HEK293 (cell line): ENCODE results near the gene SLC11A2.

Experiments
- CTCF ChIA-PET: fragments of 350-600 bp; formaldehyde crosslinking; extraction: SDS; loops from one replicate; lab custom pipeline; 2021; ENCODE audit warnings: antibody characterized with exemption; lab: Yijun Ruan, JAX
- POLR2A ChIA-PET: fragments of 300-600 bp; formaldehyde crosslinking; extraction: SDS; loops from one replicate; lab custom pipeline; 2020; ENCODE audit warnings: antibody characterized with exemption, inconsistent platforms; lab: Yijun Ruan, JAX
- H3K27ac ChIP-seq: fragments of 200-500 bp; sonication (Bioruptor generic); 2 replicates; pipeline ENCODE4 v1.5.1; 2014; ENCODE audit warnings: low read depth, low read length, control low read depth, inconsistent platforms; ENCODE audit errors: extremely low read depth
- H3K36me3 ChIP-seq, 2 experiments: fragments of 200-500 bp in 1 of 2; sonication (Bioruptor generic) in 1 of 2; 1 replicate in 1 of 2; 2 replicates in 1 of 2; pipeline ENCODE4 v1.5.1; 2014 to 2017; ENCODE audit warnings: inconsistent platforms in 2 of 2, low read length in 2 of 2; ENCODE audit not compliant: control insufficient read depth in 2 of 2, insufficient read depth in 1 of 2
- H3K4me1 ChIP-seq: fragments of 200-500 bp; sonication (Bioruptor generic); 2 replicates; pipeline ENCODE4 v1.5.1; 2014; ENCODE audit warnings: mild to moderate bottlenecking, low read length, inconsistent platforms; ENCODE audit not compliant: control insufficient read depth, insufficient read depth
- H3K4me3 ChIP-seq: 2 replicates; pipeline ENCODE4 v1.5.1; 2011; ENCODE audit warnings: low read depth, mild to moderate bottlenecking, control low read depth, low read length, moderate library complexity
- H3K9me3 ChIP-seq: fragments of 200-500 bp; sonication (Bioruptor generic); 2 replicates; pipeline ENCODE4 v1.5.1; 2014; ENCODE audit warnings: low read depth, low read length, inconsistent platforms; ENCODE audit not compliant: control insufficient read depth, insufficient read depth
- EGR2 ChIP-seq: fragments of 450-650 bp; formaldehyde crosslinking; IDR thresholded peaks from 2 replicates; pipeline ENCODE4 v1.5.1; 2016; ENCODE audit warnings: low read depth, missing biosample characterization, missing genetic modification characterization
- TCF7L2 ChIP-seq: IDR thresholded peaks from 2 replicates; pipeline ENCODE4 v1.6.1; 2011; ENCODE audit warnings: low read depth, mild to moderate bottlenecking, inconsistent platforms, low read length, moderate library complexity, borderline replicate concordance
- ZFP69B ChIP-seq: fragments of 450-650 bp; formaldehyde crosslinking; IDR thresholded peaks from 2 replicates; pipeline ENCODE4 v1.5.1; 2016; ENCODE audit warnings: missing biosample characterization, missing genetic modification characterization
- ZNF146 ChIP-seq: fragments of 450-650 bp; formaldehyde crosslinking; IDR thresholded peaks from 2 replicates; pipeline ENCODE4 v1.5.1; 2016; ENCODE audit warnings: missing biosample characterization, missing genetic modification characterization
- ZNF169 ChIP-seq: fragments of 450-650 bp; formaldehyde crosslinking; IDR thresholded peaks from 2 replicates; pipeline ENCODE4 v1.5.1; 2016; ENCODE audit warnings: missing biosample characterization, missing genetic modification characterization
- ZNF174 ChIP-seq: fragments of 450-650 bp; formaldehyde crosslinking; IDR thresholded peaks from 2 replicates; pipeline ENCODE4 v1.5.0; 2017; ENCODE audit warnings: missing biosample characterization, mild to moderate bottlenecking, missing genetic modification characterization
- ZNF221 ChIP-seq: fragments of 450-650 bp; formaldehyde crosslinking; IDR thresholded peaks from 2 replicates; pipeline ENCODE4 v1.5.1; 2017; ENCODE audit warnings: missing biosample characterization, missing genetic modification characterization, borderline replicate concordance
- ZNF335 ChIP-seq: fragments of 450-650 bp; formaldehyde crosslinking; conservative IDR thresholded peaks from 2 replicates; pipeline ENCODE4 v1.5.1; 2016; ENCODE audit warnings: missing biosample characterization, missing genetic modification characterization
- ZNF514 ChIP-seq: fragments of 450-650 bp; formaldehyde crosslinking; IDR thresholded peaks from 2 replicates; pipeline ENCODE4 v1.5.1; 2016; ENCODE audit warnings: missing biosample characterization, missing genetic modification characterization
- ZNF529 ChIP-seq: fragments of 450-650 bp; formaldehyde crosslinking; IDR thresholded peaks from 2 replicates; pipeline ENCODE4 v1.5.1; 2017; ENCODE audit warnings: missing genetic modification characterization, missing biosample characterization; ENCODE audit not compliant: insufficient replicate concordance
- ZNF571 ChIP-seq: fragments of 450-650 bp; formaldehyde crosslinking; IDR thresholded peaks from 2 replicates; pipeline ENCODE4 v1.5.0; 2017; ENCODE audit warnings: missing biosample characterization, missing genetic modification characterization
- ZNF585B ChIP-seq: fragments of 450-650 bp; formaldehyde crosslinking; IDR thresholded peaks from 2 replicates; pipeline ENCODE4 v1.5.1; 2016; ENCODE audit warnings: missing biosample characterization, missing genetic modification characterization
- ZNF624 ChIP-seq: fragments of 450-650 bp; formaldehyde crosslinking; IDR thresholded peaks from 2 replicates; pipeline ENCODE4 v1.5.1; 2017; ENCODE audit warnings: missing biosample characterization, missing genetic modification characterization
- ZNF658 ChIP-seq: fragments of 450-650 bp; formaldehyde crosslinking; IDR thresholded peaks from 2 replicates; pipeline ENCODE4; 2016; ENCODE audit warnings: missing biosample characterization, missing genetic modification characterization
- ZNF76 ChIP-seq: fragments of 450-650 bp; formaldehyde crosslinking; IDR thresholded peaks from 2 replicates; pipeline ENCODE4; 2016; ENCODE audit warnings: low read depth, missing biosample characterization, missing genetic modification characterization, borderline replicate concordance
- ZNF777 ChIP-seq: fragments of 450-650 bp; formaldehyde crosslinking; IDR thresholded peaks from 2 replicates; pipeline ENCODE4 v1.5.1; 2017; ENCODE audit warnings: missing biosample characterization, missing genetic modification characterization, borderline replicate concordance
- ZNF791 ChIP-seq: fragments of 450-650 bp; formaldehyde crosslinking; IDR thresholded peaks from 2 replicates; pipeline ENCODE4 v1.5.1; 2016; ENCODE audit warnings: missing biosample characterization, missing genetic modification characterization
- TF ChIP-seq, protein P1 (sequence below): fragments of 450-650 bp; formaldehyde crosslinking; IDR thresholded peaks from 2 replicates; pipeline ENCODE4 v1.5.1; 2017; ENCODE audit warnings: missing biosample characterization, missing genetic modification characterization
- TF ChIP-seq, protein P2 (sequence below): fragments of 450-650 bp; formaldehyde crosslinking; IDR thresholded peaks from 2 replicates; pipeline ENCODE4 v1.5.1; 2016; ENCODE audit warnings: missing biosample characterization, missing genetic modification characterization
- TF ChIP-seq, protein P3 (sequence below): fragments of 450-650 bp; formaldehyde crosslinking; IDR thresholded peaks from 2 replicates; pipeline ENCODE4 v1.5.1; 2017; ENCODE audit warnings: missing biosample characterization, missing genetic modification characterization
- TF ChIP-seq, protein P4 (sequence below): fragments of 450-650 bp; IDR thresholded peaks from 2 replicates; pipeline ENCODE4 v1.5.1; 2018; ENCODE audit warnings: missing biosample characterization, missing genetic modification characterization
- TF ChIP-seq, protein P5 (sequence below): fragments of 450-650 bp; IDR thresholded peaks from 2 replicates; pipeline ENCODE4 v1.5.1; 2018; ENCODE audit warnings: missing biosample characterization, mild to moderate bottlenecking, missing genetic modification characterization

Gene SLC11A2

DNA sequence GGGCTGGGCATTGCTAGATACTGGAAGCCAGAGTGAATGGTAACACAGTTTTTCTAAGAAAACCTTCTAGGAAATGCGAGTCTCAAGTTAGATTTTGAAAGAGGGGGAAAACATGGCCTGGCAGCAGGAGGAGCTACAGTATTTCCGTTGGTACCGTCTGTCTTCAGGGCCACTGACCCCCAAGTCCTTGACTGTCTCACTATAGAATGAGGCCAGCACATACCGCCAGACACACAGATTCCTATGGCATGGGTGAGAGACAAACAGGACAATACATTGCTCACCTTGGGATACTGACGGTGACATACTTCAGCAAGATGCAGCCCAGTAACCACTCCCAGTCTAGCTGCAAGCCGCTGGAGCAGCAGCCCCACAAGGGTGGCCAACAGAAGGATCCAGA lies 21.7 kb downstream of the SLC11A2 start:
- CTCF ChIA-PET: interaction anchor here (0.6 to 2.5 kb wide), 2 partner anchors 24 to 568 kb away, joined by 4 to 10 read pairs; no protein-coding TSS in a partner anchor
- peaks cover 34 to 61% of the 10 kb centered on the region in 2 experiments for H3K36me3 ChIP-seq
- no peak overlapping the region for H3K4me3 ChIP-seq
- H3K4me1 ChIP-seq: peaks cover 4% of the 10 kb centered on the region; the same call in 1 of the 2 replicates
- POLR2A ChIA-PET: no interaction called here
- no peak overlapping the region for H3K27ac ChIP-seq
- no peaks in the 10 kb centered on the region for H3K9me3 ChIP-seq
- TF ChIP-seq ZNF514 (tag by site-specific recombination) (no peak), EGR2 (tag by site-specific recombination) (no peak)
- TF ChIP-seq, protein P1, sequence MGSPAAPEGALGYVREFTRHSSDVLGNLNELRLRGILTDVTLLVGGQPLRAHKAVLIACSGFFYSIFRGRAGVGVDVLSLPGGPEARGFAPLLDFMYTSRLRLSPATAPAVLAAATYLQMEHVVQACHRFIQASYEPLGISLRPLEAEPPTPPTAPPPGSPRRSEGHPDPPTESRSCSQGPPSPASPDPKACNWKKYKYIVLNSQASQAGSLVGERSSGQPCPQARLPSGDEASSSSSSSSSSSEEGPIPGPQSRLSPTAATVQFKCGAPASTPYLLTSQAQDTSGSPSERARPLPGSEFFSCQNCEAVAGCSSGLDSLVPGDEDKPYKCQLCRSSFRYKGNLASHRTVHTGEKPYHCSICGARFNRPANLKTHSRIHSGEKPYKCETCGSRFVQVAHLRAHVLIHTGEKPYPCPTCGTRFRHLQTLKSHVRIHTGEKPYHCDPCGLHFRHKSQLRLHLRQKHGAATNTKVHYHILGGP (tag by site-specific recombination): peak; percentile 96
- TF ChIP-seq, protein P2, sequence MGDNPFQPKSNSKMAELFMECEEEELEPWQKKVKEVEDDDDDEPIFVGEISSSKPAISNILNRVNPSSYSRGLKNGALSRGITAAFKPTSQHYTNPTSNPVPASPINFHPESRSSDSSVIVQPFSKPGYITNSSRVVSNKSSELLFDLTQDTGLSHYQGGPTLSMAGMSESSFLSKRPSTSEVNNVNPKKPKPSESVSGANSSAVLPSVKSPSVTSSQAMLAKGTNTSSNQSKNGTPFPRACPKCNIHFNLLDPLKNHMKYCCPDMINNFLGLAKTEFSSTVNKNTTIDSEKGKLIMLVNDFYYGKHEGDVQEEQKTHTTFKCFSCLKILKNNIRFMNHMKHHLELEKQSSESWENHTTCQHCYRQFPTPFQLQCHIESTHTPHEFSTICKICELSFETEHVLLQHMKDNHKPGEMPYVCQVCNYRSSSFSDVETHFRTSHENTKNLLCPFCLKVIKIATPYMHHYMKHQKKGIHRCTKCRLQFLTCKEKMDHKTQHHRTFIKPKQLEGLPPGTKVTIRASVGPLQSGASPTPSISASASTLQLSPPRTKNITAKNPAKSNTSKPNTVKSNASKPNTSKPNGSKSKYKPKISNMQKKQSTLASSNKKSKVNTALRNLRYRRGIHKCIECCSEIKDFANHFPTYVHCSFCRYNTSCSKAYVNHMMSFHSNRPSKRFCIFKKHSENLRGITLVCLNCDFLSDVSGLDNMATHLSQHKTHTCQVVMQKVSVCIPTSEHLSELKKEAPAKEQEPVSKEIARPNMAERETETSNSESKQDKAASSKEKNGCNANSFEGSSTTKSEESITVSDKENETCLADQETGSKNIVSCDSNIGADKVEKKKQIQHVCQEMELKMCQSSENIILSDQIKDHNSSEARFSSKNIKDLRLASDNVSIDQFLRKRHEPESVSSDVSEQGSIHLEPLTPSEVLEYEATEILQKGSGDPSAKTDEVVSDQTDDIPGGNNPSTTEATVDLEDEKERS (tag by site-specific recombination): no peak

DNA sequence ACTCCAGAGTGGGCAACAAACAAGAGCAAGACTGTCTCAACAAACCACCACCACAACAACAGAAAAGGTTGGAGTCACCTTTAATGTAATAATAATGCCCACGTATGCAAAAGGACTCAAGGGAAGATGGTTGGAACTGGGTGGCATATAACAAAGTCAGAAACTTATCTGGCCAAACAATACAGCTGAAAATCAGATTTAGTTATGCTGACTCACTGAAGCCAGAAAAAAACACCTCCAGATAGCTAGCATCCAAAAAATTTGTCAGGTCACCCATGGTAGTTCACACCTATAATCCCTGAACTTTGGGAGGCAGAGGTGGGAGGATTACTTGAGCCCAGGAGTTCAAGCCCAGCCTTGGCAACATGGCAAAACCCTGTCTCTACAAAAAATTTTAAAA lies 24.4 kb downstream of the SLC11A2 start:
- H3K27ac ChIP-seq: no peak overlapping the region
- CTCF ChIA-PET: no interaction called here
- H3K4me3 ChIP-seq: no peak overlapping the region
- TF ChIP-seq ZFP69B (tag by site-specific recombination) (no peak), ZNF791 (tag by site-specific recombination) (no peak), ZNF169 (tag by site-specific recombination) (no peak), ZNF146 (tag by site-specific recombination) (no peak), ZNF624 (tag by site-specific recombination) (no peak), ZNF76 (tag by site-specific recombination) (no peak), ZNF571 (no peak), TCF7L2 (no peak), ZNF174 (no peak), ZNF529 (tag by site-specific recombination) (no peak)
- TF ChIP-seq, protein P3, sequence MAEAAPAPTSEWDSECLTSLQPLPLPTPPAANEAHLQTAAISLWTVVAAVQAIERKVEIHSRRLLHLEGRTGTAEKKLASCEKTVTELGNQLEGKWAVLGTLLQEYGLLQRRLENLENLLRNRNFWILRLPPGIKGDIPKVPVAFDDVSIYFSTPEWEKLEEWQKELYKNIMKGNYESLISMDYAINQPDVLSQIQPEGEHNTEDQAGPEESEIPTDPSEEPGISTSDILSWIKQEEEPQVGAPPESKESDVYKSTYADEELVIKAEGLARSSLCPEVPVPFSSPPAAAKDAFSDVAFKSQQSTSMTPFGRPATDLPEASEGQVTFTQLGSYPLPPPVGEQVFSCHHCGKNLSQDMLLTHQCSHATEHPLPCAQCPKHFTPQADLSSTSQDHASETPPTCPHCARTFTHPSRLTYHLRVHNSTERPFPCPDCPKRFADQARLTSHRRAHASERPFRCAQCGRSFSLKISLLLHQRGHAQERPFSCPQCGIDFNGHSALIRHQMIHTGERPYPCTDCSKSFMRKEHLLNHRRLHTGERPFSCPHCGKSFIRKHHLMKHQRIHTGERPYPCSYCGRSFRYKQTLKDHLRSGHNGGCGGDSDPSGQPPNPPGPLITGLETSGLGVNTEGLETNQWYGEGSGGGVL (tag by site-specific recombination): no peak
- H3K36me3 ChIP-seq: peaks cover 41 to 63% of the 10 kb centered on the region in 2 experiments
- POLR2A ChIA-PET: no interaction called here
- H3K4me1 ChIP-seq: no peaks in the 10 kb centered on the region
- no peaks in the 10 kb centered on the region for H3K9me3 ChIP-seq

DNA sequence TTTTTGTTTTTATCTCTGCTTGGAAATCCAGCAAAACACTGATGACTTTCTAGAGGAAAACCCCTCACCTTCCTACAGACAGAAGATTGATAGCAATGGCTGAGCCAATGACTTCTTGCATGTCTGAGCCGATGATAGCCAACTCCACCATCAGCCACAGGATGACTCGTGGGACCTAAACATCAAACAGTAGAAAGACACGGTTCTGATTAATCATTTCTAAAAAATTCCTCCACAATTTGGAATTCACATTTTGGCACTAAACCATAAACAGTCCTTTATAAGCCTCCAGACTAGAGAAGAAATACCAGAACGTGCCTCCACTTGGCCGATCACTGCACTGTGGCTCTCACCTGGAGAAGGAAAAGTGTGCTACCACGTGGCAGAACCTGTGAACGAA lies 25.9 kb downstream of the SLC11A2 start:
- no peak overlapping the region for H3K4me3 ChIP-seq
- H3K27ac ChIP-seq: no peak overlapping the region
- H3K9me3 ChIP-seq: no peaks in the 10 kb centered on the region
- ChIA-PET CTCF (no interaction called here), POLR2A (no interaction called here)
- H3K4me1 ChIP-seq: no peaks in the 10 kb centered on the region
- H3K36me3 ChIP-seq: peaks cover 41 to 69% of the 10 kb centered on the region in 2 experiments
- TF ChIP-seq ZNF777 (no peak), ZNF335 (tag by site-specific recombination) (no peak), ZNF585B (no peak), ZNF221 (tag by site-specific recombination) (no peak), ZNF658 (tag by site-specific recombination) (no peak)
- TF ChIP-seq, protein P4, sequence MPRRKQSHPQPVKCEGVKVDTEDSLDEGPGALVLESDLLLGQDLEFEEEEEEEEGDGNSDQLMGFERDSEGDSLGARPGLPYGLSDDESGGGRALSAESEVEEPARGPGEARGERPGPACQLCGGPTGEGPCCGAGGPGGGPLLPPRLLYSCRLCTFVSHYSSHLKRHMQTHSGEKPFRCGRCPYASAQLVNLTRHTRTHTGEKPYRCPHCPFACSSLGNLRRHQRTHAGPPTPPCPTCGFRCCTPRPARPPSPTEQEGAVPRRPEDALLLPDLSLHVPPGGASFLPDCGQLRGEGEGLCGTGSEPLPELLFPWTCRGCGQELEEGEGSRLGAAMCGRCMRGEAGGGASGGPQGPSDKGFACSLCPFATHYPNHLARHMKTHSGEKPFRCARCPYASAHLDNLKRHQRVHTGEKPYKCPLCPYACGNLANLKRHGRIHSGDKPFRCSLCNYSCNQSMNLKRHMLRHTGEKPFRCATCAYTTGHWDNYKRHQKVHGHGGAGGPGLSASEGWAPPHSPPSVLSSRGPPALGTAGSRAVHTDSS (tag by site-specific recombination): no peak
- TF ChIP-seq, protein P5, sequence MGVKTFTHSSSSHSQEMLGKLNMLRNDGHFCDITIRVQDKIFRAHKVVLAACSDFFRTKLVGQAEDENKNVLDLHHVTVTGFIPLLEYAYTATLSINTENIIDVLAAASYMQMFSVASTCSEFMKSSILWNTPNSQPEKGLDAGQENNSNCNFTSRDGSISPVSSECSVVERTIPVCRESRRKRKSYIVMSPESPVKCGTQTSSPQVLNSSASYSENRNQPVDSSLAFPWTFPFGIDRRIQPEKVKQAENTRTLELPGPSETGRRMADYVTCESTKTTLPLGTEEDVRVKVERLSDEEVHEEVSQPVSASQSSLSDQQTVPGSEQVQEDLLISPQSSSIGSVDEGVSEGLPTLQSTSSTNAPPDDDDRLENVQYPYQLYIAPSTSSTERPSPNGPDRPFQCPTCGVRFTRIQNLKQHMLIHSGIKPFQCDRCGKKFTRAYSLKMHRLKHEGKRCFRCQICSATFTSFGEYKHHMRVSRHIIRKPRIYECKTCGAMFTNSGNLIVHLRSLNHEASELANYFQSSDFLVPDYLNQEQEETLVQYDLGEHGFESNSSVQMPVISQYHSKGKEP (tag by site-specific recombination): no peak
